Skeletal muscle cell (primary cell): ENCODE measurements around the gene ASB15.

Experiments used
- DNase-seq: peaks from one replicate; pipeline ENCODE4 v3.0.0-alpha.2; 2010; ENCODE audit warnings: low read depth
- H3K4me3 ChIP-seq: 2 replicates; pipeline ENCODE4 v1.5.1; 2011; ENCODE audit warnings: low read depth, mild to moderate bottlenecking, control low read depth, low read length, moderate library complexity

The ASB15 gene

DNA sequence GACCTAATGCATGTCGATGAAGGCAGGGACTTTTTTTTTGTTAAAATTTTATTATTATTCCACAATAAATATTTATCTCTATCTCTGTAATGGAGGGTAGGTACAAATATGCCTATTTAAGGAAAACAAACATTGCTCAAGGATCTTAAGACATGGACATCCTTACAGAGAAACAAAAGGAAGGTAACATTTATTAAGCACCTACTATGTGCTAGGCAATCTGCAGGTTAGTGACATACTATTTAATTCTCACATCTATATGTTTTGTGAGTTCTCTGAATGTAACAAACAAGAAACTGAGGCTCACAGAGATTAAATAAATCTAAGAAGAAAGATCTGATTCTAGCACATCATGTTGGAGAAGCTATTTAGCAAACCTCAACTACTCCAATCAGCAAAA is 86.1 kb downstream of the ASB15 start:
- DNase-seq, result no peak
- no peak overlapping the region for H3K4me3 ChIP-seq
